DMS 273 (cell line): ENCODE data around the gene ITPKB.

Experiments used
- DNase-seq: peaks from one replicate; lab custom pipeline; 2025; ENCODE audit not compliant: unreplicated experiment; lab: John Stamatoyannopoulos, UW

The ITPKB gene

GRCh38 chr1:226686440-226687425, 52.3 kb downstream of the ITPKB start:
- peak; percentile 28 for DNase-seq

GRCh38 chr1:226685196-226685820, 53.8 kb downstream of the ITPKB start:
- DNase-seq: no peak

- DNase-seq: no peak
Measured at GRCh38 chr1:226684026-226684425, 55.1 kb downstream of the ITPKB start.

GRCh38 chr1:226682871-226683814, 55.9 kb downstream of the ITPKB start:
- no peak for DNase-seq

- peak; percentile 90 for DNase-seq
Measured at GRCh38 chr1:226681652-226682493, 57.2 kb downstream of the ITPKB start.

- DNase-seq: no peak
Measured at GRCh38 chr1:226680653-226681052, 58.4 kb downstream of the ITPKB start.

GRCh38 chr1:226679853-226680516, 59.1 kb downstream of the ITPKB start:
- no peak for DNase-seq

- DNase-seq: no peak
Measured at GRCh38 chr1:226679262-226679661, 59.8 kb downstream of the ITPKB start.

GRCh38 chr1:226678701-226679100, 60.4 kb downstream of the ITPKB start:
- no peak for DNase-seq

- DNase-seq: no peak
Measured at GRCh38 chr1:226678251-226678650, 60.8 kb downstream of the ITPKB start.

GRCh38 chr1:226677027-226678020, 61.8 kb downstream of the ITPKB start:
- DNase-seq: peak; percentile 52

GRCh38 chr1:226676381-226676780, 62.7 kb downstream of the ITPKB start:
- DNase-seq: no peak

GRCh38 chr1:226675715-226676357, 63.2 kb downstream of the ITPKB start:
- DNase-seq: no peak

GRCh38 chr1:226674892-226675714, 64.0 kb downstream of the ITPKB start:
- no peak for DNase-seq

- DNase-seq: no peak
Measured at GRCh38 chr1:226672339-226672762, 66.7 kb downstream of the ITPKB start.

- DNase-seq: no peak
Measured at GRCh38 chr1:226671277-226671676, 67.8 kb downstream of the ITPKB start.

- no peak for DNase-seq
Measured at GRCh38 chr1:226670073-226670472, 69.0 kb downstream of the ITPKB start.
